ENCODE results near the gene ABHD13.
"Not testable (repeated sequence)": the region's sequence is repeated elsewhere in the genome, so short reads cannot be mapped to it uniquely, and the experiment has no call there.

Gene ABHD13

DNA sequence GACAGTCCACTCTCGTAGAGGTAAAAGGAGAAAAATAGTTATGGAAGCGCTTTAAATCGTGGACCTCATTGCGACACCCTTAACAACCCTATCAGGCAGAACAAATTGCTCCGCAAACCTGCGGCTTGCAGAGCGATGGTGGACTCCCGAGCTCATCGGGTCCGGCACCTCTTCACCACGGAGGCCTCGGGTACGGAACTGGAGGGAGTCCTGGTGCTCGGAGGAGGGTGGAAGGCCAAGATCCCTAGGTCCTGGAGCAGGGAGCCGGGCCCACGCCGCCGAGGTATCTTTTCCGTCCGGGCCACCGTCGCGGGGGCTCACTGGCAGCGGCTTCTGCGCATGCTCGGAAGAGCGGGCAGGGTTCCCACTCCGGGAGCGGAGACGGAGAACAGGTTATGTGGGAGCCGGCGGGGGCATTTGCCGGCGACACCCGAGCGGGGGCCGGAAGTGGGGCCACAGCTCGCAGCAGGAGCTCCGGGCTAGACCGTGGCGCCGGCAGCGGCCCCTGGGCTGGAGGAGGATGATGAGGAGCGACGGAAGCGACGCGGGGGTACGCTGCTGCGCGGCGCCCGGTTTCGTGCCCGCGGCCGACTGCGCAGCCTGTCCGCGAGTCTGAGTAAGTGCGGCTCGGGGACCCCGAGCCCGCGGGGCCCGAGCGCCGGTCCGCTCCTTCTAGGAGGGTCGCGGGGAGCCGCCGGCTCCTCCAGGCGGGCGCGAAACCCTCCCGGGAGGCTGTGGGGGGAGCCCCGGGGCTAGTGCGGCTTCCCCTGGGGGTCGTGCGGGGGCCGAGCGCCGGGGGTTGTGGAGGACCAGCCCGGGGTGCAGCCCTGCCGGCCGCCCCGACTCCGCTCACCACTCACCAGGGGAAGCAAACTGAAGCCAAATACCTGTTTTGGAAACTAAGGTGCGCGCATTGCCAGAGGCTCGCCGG, at the start of gene ABHD13:
Gene ABHD13, plus strand, starts transcription at position 349 of the 931 bp plus-strand sequence. CDS start 10,827 bp downstream, outside the sequence.
- peak; percentile 76 to 77 for DNase-seq

DNA sequence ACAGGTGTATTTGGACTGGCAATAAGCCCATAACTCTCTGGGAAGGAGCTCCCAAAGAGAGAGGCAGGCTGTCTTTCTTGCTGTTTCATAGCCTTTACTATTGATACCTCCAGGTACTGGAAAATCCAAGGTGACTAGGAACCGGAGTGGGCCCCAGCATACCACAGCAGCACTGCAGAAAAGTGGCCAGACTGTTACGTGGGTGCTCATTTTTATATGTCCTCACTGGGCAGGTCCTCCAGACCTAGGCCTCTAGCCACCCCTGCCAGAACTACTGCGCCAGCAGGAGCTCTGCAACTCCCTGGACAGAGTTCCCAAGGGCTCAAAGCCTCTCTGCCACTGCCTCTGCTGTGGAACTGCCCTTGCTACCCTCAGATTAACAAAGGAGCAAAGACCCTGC, 49.3 kb upstream of the ABHD13 start:
- DNase-seq = no peak

DNA sequence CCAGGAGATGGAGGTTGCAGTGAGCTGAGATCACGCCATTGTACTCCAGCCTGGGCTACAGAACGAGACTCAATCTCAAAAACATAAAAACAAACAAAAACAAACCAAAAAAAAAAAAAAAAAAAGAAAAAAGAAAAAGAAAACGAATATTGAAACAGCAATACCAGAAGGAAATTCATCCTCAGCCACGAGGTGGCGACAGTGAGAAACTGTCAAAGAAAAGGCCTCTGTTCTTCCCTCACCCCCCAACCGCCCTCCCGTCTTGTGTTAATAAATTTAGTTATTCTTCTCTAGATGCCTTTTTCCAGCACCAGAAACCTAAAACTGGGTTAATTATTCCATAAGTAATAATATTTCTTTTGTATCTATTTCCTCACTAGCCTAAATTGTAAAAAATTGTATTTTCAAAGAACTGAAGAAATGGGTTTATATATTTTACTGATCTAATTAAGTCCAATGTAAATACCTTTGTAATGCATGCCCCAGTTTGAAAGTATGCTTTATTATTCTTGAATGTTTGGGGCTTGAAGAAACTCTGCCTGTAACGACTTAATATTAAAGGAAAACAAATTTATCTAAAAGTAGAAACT, 41.4 kb upstream of the ABHD13 start:
- DNase-seq = no peak

DNA sequence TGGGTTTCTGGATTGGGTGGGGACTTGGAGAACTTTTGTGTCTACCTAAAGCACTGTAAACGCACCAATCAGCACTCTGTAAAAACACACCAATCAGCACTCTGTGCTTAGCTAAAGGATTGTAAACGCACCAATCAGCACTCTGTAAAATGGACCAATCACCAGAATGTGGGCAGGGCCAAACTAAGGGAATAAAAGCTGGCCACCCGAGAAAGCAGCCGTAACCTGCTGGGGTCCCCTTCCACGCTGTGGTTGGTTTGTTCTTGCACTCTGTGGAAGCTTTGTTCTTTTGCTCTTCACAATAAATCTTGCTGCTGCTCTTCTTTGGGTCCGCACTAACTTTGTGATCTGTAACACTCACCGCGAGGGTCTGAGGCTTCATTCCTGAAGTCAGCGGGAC, 40.1 kb upstream of the ABHD13 start:
- no peak for DNase-seq

DNA sequence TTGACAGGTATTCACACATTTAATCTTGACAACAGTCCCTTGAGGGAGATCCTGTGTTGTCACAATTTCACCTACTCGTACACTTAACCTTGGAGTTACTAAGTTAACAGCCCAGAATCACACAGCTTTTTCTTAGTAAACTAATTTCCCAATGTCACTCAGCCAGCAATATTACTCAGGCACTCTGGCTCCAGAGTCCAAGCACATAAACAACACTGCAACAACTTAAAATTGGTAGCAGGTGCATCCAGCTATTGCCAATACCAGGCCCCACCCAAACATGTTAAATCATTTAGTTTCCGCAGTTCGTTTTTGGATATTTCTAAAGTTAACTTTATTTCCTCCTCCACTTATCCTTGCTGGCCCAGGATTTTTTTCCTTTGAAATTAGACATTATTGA, 35.5 kb upstream of the ABHD13 start:
- no peak for DNase-seq

DNA sequence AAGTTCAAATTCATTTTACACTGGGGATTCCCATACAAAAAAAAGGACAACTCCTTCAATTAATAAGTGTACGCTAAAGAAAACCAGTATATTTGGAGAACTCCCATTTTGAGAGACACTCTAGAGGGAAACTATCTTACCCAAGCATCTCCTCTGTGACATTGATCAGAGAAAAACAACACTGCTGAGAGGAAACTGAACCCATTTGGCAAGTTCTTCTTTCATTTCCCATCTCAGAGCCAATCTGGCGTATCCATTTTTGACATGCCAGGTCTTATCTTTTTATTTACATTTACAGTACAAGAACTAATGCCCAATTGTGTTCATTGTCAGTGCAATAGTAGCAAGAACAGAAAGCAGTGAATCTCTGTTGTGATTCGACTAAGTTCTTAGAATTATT, 33.0 kb upstream of the ABHD13 start:
- no peak for DNase-seq

DNA sequence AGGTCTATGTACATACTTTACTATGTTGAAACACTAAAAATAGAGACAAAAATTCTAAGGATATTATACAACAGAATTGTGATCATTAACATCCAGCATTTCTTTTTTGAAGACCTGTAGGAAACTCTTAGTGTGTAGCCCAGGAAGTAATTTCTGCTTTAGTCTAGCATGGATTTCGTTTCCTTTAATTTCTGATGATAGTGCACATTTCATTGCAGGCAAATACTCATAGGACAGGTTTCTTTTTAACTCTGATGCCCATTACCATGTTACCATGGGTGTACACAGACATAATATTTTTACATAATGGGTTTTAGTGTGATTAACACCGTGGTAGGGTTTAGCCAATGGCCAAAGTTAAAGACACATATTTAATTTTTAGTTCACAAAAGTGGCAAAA, 29.9 kb upstream of the ABHD13 start:
- DNase-seq = no peak

DNA sequence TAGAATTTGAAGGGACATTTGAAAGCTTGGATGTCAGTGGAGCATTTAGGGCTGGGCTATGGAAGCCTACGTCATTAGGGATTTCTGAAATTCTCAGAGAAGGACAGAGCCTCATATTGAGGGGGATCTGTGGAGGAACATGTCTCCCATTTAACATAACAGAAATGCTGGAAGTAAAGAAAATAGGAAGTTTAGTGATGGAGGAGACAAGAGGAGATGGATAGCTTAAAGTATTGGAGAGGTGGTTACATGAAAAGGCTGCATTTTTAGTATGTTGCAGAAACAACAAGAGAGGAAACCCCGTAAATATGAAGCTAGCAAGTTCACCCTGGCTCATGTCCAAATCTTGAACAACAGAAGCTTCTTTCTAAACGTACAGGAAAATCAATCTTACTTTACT, 27.3 kb upstream of the ABHD13 start:
- no peak for DNase-seq

DNA sequence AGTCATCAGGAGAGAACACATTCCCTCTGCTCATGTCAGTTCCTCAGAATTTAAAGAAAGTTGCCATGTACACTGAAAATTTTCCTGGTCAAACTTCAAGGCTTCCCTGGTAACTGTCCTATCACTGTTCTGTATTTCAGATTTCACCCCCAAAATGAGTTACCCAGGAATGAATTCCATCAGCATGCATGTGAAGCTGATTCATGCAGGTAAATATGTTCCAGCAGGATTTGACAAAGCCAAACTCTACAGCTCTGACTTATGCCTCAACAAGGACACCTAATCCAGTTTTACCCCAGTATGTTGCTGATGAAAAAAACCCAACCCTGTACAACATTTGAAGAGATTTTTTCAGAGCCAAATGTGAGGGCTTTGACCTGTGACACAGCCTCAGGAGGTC, 24.4 kb upstream of the ABHD13 start:
- no peak for DNase-seq

DNA sequence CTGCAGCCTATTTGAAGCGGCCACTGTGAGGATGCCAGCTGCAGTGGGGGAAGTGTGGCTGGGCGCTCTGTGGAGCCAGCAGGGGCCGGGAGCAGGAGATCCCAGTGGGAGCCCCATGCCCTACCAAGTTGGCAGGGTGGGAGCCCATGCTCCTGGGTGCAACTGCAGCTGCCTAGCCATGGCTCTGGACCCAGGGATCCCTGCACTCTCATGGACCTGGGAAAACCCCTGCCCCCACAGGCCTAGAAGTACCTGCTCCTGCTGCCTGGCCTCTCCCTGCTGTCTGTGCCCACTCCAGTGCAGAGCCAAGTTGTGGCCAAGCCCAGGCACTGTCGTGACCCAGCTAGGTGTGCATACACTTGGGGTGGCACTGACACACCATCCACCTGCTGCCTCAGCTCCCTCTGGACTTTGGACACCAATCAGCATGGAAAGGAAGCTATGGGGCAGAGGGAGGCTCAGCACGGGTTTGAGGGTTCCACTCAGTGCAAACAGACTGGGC, 23.7 kb upstream of the ABHD13 start:
- no peak for DNase-seq

DNA sequence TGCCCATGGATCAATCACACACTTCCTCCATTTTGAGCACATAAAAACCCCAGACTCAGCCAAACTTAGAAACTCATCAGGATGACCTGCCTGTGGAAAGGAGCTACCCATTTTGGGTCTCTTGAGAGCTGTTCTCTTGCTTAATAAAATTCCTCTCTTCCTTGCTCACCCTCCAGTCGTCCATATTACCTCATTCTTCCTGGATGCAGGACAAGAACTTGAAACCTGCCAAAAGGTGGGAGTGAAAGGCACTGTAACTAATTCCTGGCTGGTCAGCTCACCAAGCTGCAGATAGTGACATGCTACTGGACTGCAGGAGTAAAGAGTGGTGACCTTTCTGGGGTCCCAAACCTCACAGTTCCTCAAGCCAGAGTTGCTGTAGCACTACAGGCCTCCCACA, 23.0 kb upstream of the ABHD13 start:
- no peak for DNase-seq

DNA sequence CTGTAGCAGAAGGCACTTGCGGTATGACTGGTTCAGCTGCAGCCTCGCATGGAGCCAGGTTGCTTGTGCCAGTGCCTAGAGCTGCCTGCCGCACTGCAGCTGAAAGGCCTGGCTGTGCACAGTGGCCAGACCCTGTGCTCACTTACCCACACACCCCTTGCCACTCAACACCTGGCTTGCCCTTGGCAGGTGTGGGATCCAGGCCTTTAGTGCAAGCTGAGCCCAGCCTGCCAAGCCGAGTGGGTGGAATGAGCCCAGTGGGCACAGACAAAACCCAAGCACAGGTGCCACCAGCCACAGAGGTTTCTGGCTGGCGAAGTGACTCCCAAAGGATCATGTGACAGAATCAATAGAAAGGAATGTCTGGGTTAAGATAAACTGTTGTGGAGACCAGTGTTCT, 22.3 kb upstream of the ABHD13 start:
- no peak for DNase-seq

DNA sequence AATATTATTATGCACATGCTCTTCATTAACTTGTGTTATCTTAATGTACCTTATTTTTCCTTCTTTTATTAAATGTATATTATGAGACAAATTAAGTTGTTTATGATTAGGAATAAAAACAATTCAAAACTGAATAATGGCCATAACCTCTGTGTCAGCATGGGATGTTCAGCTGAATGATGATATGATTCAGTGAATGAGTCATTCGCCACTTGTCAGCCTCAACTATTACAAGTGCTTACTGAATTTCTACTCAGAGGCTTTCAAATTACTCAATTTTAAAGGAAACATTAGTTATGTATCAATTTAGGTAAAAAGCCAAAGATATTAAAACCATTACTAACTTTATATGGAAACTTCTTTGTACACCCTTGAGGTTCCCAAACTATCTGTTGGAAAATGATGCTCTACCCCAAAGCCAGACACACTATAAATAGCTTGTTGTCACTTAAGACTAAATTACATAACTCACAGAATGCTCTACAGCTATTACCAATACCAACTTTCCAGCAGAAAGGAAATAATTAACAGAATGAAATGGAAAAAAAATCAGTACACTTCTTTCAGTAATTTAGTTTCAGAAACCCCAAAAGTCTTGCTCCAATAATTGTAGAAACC, 17.3 kb upstream of the ABHD13 start:
- no peak for DNase-seq

DNA sequence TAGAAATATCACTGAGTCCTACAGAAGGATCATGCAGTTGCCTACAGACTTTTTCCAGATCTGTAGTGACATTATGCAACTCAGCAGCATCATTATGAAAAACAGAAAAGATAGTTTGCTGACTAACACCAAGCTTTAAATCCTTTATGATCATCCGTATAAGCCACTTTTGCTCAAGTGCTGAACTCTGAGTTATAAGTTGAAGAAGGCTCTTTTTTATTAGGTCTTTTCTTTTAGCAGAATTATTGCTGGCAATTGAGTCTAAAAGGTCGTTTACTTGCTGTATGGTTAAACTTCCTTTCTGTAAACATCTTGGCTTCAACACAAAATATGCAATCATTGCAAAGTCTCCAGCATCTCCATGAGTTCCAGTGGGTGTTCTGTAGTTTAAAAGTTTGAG, 7.6 kb upstream of the ABHD13 start:
- DNase-seq = no peak

DNA sequence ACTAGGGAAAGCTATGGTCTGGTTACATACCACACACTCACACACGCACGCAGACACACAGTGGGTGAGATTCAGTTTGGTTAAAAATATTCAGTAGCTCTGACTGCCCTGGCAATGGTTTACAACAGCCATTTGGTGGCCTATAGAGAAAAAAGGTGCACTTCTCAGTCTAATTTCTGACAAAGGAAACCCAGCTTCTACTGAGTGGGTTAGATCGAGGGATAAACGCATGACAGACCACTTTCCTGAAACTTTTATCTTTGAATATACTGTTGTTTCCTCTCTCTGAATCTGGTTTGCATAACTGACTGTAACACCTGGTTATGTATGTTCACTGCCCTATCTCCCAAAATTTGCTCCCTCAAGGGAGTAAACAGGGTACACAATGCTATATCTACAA, 5.3 kb upstream of the ABHD13 start:
- no peak for DNase-seq

DNA sequence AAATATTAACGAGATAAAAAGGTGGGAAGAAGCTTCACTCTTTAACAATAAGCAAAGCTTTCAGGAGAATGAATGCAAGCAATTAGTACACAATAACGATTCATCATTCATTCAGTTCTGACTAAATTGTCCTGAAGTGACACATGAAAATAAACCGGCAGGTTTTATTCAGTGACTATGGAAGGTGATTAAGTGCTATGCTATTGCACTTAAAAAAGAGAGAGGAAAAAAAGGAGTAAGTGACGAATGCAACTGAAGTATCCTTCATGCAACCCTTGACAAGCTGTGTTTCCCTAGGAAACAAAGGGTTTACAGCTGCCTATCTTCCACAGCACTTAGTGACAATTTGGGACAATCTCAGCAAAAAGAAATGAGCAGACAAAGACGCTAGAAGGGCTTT, 4.2 kb upstream of the ABHD13 start:
- DNase-seq = no peak

DNA sequence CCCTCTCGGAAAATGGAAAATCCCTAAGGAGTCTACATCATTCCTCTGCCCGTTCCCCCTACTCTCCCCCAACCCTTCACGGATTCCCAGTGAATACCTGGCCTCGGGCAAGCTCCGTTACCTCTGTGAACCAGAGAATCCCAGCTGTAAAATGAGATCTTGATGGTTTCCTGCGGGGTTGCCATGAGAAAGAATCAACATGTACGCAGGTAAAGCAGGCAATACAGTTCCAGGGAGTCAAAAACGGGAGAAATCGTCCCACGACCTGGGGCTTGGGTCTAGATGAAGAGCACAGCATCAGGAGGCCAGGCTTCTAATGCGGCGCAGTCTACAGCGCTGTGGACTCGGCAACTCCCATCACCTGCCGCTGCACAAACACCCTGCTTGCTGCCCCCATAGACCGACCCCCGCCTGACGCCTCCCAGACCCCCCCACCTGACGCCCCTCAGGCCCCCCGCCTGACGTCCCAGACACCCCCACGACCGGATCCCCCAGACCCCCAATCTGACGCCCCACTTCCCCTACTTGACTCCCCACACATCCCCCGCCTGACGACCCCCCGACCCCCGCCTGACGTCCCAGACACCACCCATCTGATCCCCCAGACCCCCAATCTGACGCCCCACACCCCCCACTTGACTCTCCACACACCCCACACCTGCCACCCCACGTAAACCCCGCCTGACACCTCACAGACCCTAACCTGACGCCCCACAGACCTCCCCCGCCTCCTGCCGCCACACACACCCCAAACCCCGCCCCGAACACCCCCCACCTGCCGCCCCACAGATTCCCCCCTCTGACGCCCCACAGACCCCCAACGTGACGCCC, 3.5 kb upstream of the ABHD13 start:
- peak in 1 of 2 donors; percentile 25 for DNase-seq

DNA sequence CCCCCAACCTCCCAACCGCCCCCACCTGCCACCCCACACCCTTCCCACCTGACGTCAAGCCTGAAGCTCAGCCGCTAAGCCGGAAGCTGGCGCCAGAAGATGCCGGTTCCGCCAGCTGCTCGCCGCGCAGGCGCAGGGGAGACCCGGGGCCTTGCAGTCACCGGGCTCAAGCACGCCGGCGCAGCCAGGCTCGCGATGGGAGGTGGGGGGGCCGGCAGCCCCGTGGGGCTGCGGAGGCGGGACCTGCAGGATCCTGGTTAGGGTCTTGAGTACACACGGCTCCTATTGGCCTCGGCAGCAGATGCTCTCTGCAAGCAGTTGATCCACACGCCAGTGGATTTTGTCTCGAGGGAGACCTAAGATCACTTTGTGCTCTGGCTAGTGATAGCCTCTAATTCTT, 2.8 kb upstream of the ABHD13 start, which contains the start of gene LIG4:
Gene LIG4, minus strand, starts transcription at position 101 of the 400 bp plus-strand sequence. CDS start 4,268 bp downstream, outside the sequence.
- peak; percentile 49 to 81 for DNase-seq

DNA sequence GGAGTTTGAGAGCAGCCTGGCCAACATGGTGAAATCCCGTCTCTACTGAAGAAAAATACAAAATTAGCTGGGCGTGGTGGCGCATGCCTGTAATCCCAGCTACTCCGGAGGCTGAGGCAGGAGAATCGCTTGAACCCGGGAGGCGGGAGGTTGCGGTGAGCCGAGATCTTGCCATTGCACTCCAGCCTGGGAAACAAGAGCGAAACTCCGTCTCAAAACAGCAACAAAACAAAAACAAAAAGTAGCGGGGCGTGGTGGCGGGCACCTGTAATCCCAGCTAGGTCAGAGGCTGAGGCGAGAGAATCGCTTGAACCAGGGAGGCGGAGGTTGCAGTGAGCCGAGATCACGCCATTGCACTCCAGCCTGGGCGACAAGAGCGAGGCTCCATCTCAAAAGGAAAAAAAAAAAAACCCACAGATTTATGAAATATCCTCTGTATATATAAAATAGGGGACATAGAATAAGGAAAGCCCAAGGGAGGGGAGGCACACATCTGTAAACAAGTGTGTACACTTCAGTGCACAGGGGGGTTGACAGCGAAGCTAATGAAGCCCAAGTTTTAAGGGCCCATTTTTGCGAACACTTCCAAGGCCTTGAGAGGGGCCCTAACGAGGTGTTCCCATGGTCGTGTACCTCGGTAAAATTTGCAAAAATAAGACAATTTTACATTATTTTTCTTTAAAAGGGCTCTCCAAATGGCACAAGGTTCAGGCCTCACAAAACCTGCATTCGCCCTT, 717 bp upstream of the ABHD13 start:
- not testable (repeated sequence) for DNase-seq

DNA sequence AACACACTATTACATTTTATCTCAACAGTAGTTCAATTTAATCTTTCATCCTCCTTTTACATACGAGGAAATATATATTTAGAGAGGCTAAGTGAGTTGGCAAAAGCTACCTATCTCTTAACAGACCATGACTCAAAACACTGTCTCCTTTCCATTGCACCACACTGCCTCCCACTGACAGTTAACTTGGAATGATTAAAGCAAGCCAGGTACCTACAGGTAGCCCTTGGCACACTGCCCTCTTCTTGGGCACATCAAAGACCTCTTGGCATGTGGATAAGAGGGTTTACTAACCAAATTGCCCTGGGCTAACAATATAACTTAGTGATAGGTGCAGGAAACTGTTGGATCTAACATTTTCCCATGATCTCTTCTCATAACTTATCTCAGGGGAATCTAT, 1.8 kb downstream of the ABHD13 start:
- no peak for DNase-seq

DNA sequence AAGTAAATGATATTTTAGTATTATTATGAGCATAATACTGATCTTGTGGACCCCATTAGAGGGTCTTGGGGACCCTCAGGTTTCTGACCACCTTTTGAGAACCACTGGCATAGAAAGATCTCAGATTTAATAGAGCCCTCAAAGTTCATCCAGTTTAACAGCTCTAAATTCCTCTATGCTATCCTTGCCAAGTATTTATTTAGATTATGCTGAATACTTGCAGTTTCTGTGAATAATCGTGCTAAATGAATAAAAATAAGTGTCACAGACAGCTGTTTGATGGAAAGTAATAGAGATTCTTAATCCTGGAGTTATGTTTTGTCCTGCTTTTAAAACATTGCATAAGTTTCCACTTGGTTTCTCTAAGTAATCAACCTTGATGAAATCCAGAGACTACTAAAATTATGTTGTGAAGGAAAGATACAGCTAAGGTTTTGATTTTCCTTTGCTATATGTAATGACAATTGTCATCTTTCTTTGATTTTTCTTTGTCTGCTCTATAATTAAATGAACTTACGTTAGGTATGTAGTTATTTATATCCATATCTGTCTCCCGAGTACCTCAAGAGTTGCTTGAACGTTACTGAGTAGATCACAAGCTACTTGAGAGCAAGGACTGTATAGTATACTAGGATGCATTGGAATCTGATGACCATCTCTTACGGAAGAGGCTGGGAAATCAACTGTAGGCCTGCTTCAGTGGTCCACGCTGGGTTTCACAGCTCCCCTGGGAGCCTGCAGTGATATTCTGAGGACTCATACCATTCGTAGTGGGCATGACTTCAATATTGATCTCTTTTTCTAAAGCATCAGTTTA, 5.7 kb downstream of the ABHD13 start:
- no peak for DNase-seq
